DMS153 treated with DMSO at 0.1 percent for 48 hours (cell line): ENCODE results near the gene SLC23A3.

Experiments
- DNase-seq: peaks from one replicate; lab custom pipeline; 2025; ENCODE audit not compliant: unreplicated experiment; lab: John Stamatoyannopoulos, UW

Gene SLC23A3

GRCh38 chr2:219176818-219177551 lies 7.2 kb upstream of the SLC23A3 start, which contains the start of gene CNPPD1:
TSS of gene CNPPD1 (minus strand) at chr2:219176925. CDS start at chr2:219176828, 97 bp downstream.
- peak; percentile 73 for DNase-seq

- no peak for DNase-seq
Observed at GRCh38 chr2:219175928-219176817, 6.3 kb upstream of the SLC23A3 start.

GRCh38 chr2:219175486-219175885 lies 5.7 kb upstream of the SLC23A3 start:
- no peak for DNase-seq

- no peak for DNase-seq
Observed at GRCh38 chr2:219174801-219175200, 5.0 kb upstream of the SLC23A3 start.

GRCh38 chr2:219174146-219174545 lies 4.3 kb upstream of the SLC23A3 start:
- DNase-seq = no peak

GRCh38 chr2:219173176-219173575 lies 3.3 kb upstream of the SLC23A3 start:
- DNase-seq = no peak

GRCh38 chr2:219172231-219173154 lies 2.7 kb upstream of the SLC23A3 start:
- DNase-seq = no peak

- DNase-seq = no peak
Observed at GRCh38 chr2:219171231-219171651, 1.4 kb upstream of the SLC23A3 start.

- no peak for DNase-seq
Observed at GRCh38 chr2:219168932-219169331, 897 bp downstream of the SLC23A3 start.

GRCh38 chr2:219168526-219168925 lies 1.3 kb downstream of the SLC23A3 start:
- DNase-seq = no peak

- DNase-seq = no peak
Observed at GRCh38 chr2:219167997-219168396, 1.8 kb downstream of the SLC23A3 start.

- no peak for DNase-seq
Observed at GRCh38 chr2:219165058-219165911, 4.5 kb downstream of the SLC23A3 start.

GRCh38 chr2:219163156-219163555 lies 6.7 kb downstream of the SLC23A3 start:
- no peak for DNase-seq

- DNase-seq = peak; percentile 48
Observed at GRCh38 chr2:219161097-219161496, 8.7 kb downstream of the SLC23A3 start.

GRCh38 chr2:219160186-219161017 lies 9.4 kb downstream of the SLC23A3 start, which contains the start of gene NHEJ1:
TSS of gene NHEJ1 (minus strand) at chr2:219160815. CDS start at chr2:219158362, 2,453 bp downstream.
- peak; percentile 85 for DNase-seq

GRCh38 chr2:219159771-219160185 lies 10.1 kb downstream of the SLC23A3 start:
- DNase-seq = no peak

- DNase-seq = no peak
Observed at GRCh38 chr2:219158586-219158985, 11.2 kb downstream of the SLC23A3 start.

- no peak for DNase-seq
Observed at GRCh38 chr2:219158025-219158424, 11.8 kb downstream of the SLC23A3 start.

GRCh38 chr2:219157396-219157795 lies 12.4 kb downstream of the SLC23A3 start:
- DNase-seq = no peak
